PC-3 (cell line): Measurements from ENCODE around the gene SYNE1. TPM values are rescaled to one million over a fixed set of nuclear protein-coding genes. Genes with fewer than 3 reads are reported as not detected.
A peak's percentile ranks its signal among the peaks of the same experiment; 100 is the strongest.

Source experiments
- ATAC-seq: fragments of 200-7000 bp; cut with Tn5 transposase; 2 replicates; pipeline ENCODE4 v1.9.1; 2020; ENCODE audit warnings: mild to moderate bottlenecking, moderate library complexity
- BruUV-seq: library from RNA; stranded (reverse); fragments of 400-500 nt; replicated peaks from 2 replicates; lab custom pipeline; 2021; lab: Mats Ljungman, UMichigan
- CTCF ChIA-PET: fragments of 300-600 bp; sonication (Branson Sonifier 250); formaldehyde crosslinking; loops from one replicate; lab custom pipeline; 2022; ENCODE audit warnings: antibody characterized with exemption; lab: Charles Lee
- POLR2A ChIA-PET: fragments of 300-600 bp; sonication (Branson Sonifier 250); formaldehyde crosslinking; loops from one replicate; lab custom pipeline; 2022; ENCODE audit warnings: antibody characterized with exemption; ENCODE audit not compliant: unreplicated experiment; lab: Charles Lee
- DNase-seq: peaks from one replicate; pipeline ENCODE4 v3.0.0-alpha.2; 2015
- H2AFZ ChIP-seq: fragments of 300-600 bp; sonication (generic); 2 replicates; pipeline ENCODE4 v1.6.0; 2016; ENCODE audit warnings: antibody characterized with exemption, low read length
- H3F3A ChIP-seq: fragments of 300-600 bp; sonication (generic); one replicate; pipeline ENCODE4 v1.6.0; 2017; ENCODE audit warnings: antibody characterized with exemption, low read length, control low read depth, mild to moderate bottlenecking; ENCODE audit not compliant: unreplicated experiment
- H3K27ac ChIP-seq: fragments of 300-600 bp; sonication (generic); 2 replicates; pipeline ENCODE4 v1.5.1; 2016; ENCODE audit warnings: mild to moderate bottlenecking, low read length
- H3K27me3 ChIP-seq: fragments of 300-600 bp; sonication (generic); 2 replicates; pipeline ENCODE4 v1.6.1; 2016; ENCODE audit warnings: low read length, mixed read lengths
- H3K36me3 ChIP-seq: fragments of 300-600 bp; sonication (generic); 2 replicates; pipeline ENCODE4 v1.6.1; 2016; ENCODE audit warnings: low read depth, mixed run types, low read length, mixed read lengths
- H3K4me1 ChIP-seq: fragments of 300-600 bp; sonication (generic); 2 replicates; pipeline ENCODE4 v1.5.1; 2016; ENCODE audit warnings: low read length; ENCODE audit not compliant: insufficient read depth
- H3K4me2 ChIP-seq: fragments of 300-600 bp; sonication (generic); 2 replicates; pipeline ENCODE4 v1.6.0; 2016; ENCODE audit warnings: low read length
- H3K4me3 ChIP-seq: fragments of 300-600 bp; sonication (generic); 2 replicates; pipeline ENCODE4 v1.5.1; 2016; ENCODE audit warnings: mild to moderate bottlenecking, low read length, mixed read lengths
- H3K79me2 ChIP-seq: fragments of 300-600 bp; sonication (generic); 2 replicates; pipeline ENCODE4 v1.6.1; 2017; ENCODE audit warnings: low read length, mixed read lengths
- H3K9ac ChIP-seq: fragments of 300-600 bp; sonication (generic); 2 replicates; pipeline ENCODE4 v1.6.0; 2016; ENCODE audit warnings: mild to moderate bottlenecking, low read length
- H3K9me2 ChIP-seq: fragments of 300-600 bp; sonication (generic); replicated peaks from 2 replicates; pipeline ENCODE4 v1.6.1; 2016; ENCODE audit warnings: mixed run types, low read length, mixed read lengths
- H3K9me3 ChIP-seq: fragments of 300-600 bp; sonication (generic); 2 replicates; pipeline ENCODE4 v1.6.1; 2016; ENCODE audit warnings: low read length, mixed read lengths
- H4K20me1 ChIP-seq: fragments of 300-600 bp; sonication (generic); 2 replicates; pipeline ENCODE4 v1.6.1; 2016; ENCODE audit warnings: low read length, mixed read lengths
- CTCF ChIP-seq: fragments of 300-600 bp; sonication (generic); conservative IDR thresholded peaks from 2 replicates; pipeline ENCODE4 v1.5.1; 2017; ENCODE audit warnings: antibody characterized with exemption, low read depth, mild to moderate bottlenecking, low read length
- EZH2 ChIP-seq: fragments of 300-600 bp; sonication (generic); IDR thresholded peaks from one replicate; pipeline ENCODE4 v1.6.1; 2017; ENCODE audit warnings: antibody characterized with exemption, mild to moderate bottlenecking, low read length; ENCODE audit not compliant: unreplicated experiment
- EZH2phosphoT487 ChIP-seq: fragments of 300-600 bp; sonication (generic); IDR thresholded peaks from 2 replicates; pipeline ENCODE4 v1.6.1; 2018; ENCODE audit warnings: mild to moderate bottlenecking, antibody characterized with exemption, low read length, borderline replicate concordance
- intact Hi-C: fragments of 100-400 bp; cut with micrococcal nuclease; formaldehyde crosslinking; loops from 2 replicates; pipeline ENCODE4 v1.9.0; 2023
- total RNA-seq: library from RNA; depleted of rRNA; stranded (reverse); fragments of >200 nt; gene quantifications from 2 replicates; pipeline ENCODE4 v1.2.3, GENCODE V29; 2014

The SYNE1 gene
- total RNA-seq, 1 experiment from 2014 or later: 16.7 TPM

GRCh38 chr6:152135755-152136448 is 501.3 kb downstream of the SYNE1 start:
- no peaks in the 10 kb centered on the region for H3K9me2 ChIP-seq
- H3K4me1 ChIP-seq: peaks cover 14% of the 10 kb centered on the region
- ATAC-seq: peak; percentile 80
- H2AFZ ChIP-seq: peak overlapping the region; percentile 69
- H3K4me2 ChIP-seq: peak overlapping the region; percentile 68
- no peaks in the 10 kb centered on the region for H3K27me3 ChIP-seq
- ChIA-PET POLR2A (no interaction called here), CTCF (no interaction called here)
- DNase-seq: peak; percentile 71
- peak overlapping the region; percentile 26; the same call in 1 of the 2 replicates for H3K9ac ChIP-seq
- no peaks in the 10 kb centered on the region for H3K36me3 ChIP-seq
- no peaks in the 10 kb centered on the region for H3F3A ChIP-seq
- intact Hi-C loops: loop anchor here (2.0 kb wide), 2 partner anchors 73 to 139 kb away; no protein-coding TSS in a partner anchor
- TF ChIP-seq EZH2 (no peak), CTCF (no peak), EZH2phosphoT487 (no peak)
- H3K79me2 ChIP-seq: no peaks in the 10 kb centered on the region
- H4K20me1 ChIP-seq: no peaks in the 10 kb centered on the region
- peak overlapping the region; percentile 86 for H3K27ac ChIP-seq
- H3K4me3 ChIP-seq: peak overlapping the region; percentile 18; the same call in 1 of the 2 replicates
- H3K9me3 ChIP-seq: no peaks in the 10 kb centered on the region
- BruUV-seq: no TSS peak

- Histone ChIP-seq H3K4me3 (no peak overlapping the region), H3K4me1 (peaks cover 15% of the 10 kb centered on the region), H3K9ac (no peak overlapping the region), H3F3A (no peaks in the 10 kb centered on the region), H3K9me3 (no peaks in the 10 kb centered on the region), H3K79me2 (no peaks in the 10 kb centered on the region), H3K36me3 (no peaks in the 10 kb centered on the region), H3K4me2 (peak overlapping the region; percentile 39), H3K27me3 (no peaks in the 10 kb centered on the region), H3K27ac (no peak overlapping the region), H4K20me1 (no peaks in the 10 kb centered on the region), H2AFZ (no peak overlapping the region), H3K9me2 (no peaks in the 10 kb centered on the region)
- DNase-seq (peak; percentile 26), ATAC-seq (peak; percentile 67)
- BruUV-seq: no TSS peak
- no peak for TF ChIP-seq CTCF
- no peak for TF ChIP-seq EZH2
- TF ChIP-seq EZH2phosphoT487: no peak
- intact Hi-C loops: no loop called here
- POLR2A ChIA-PET: no interaction called here
- CTCF ChIA-PET: no interaction called here
Observed at GRCh38 chr6:152130441-152130840, 506.7 kb downstream of the SYNE1 start.

- Histone ChIP-seq H3K4me2 (peak overlapping the region; percentile 39; the same call in 1 of the 2 replicates), H3K79me2 (no peaks in the 10 kb centered on the region), H3F3A (no peaks in the 10 kb centered on the region), H3K9me3 (no peaks in the 10 kb centered on the region), H3K4me1 (peaks cover 13% of the 10 kb centered on the region), H3K9me2 (no peaks in the 10 kb centered on the region), H3K4me3 (no peak overlapping the region), H3K27ac (no peak overlapping the region), H2AFZ (no peak overlapping the region), H3K9ac (no peak overlapping the region), H3K36me3 (no peaks in the 10 kb centered on the region), H4K20me1 (no peaks in the 10 kb centered on the region), H3K27me3 (no peaks in the 10 kb centered on the region)
- intact Hi-C loops: no loop called here
- TF ChIP-seq EZH2: no peak
- TF ChIP-seq EZH2phosphoT487: no peak
- TF ChIP-seq CTCF: no peak
- POLR2A ChIA-PET: no interaction called here
- no TSS peak for BruUV-seq
- no peak for DNase-seq
- CTCF ChIA-PET: no interaction called here
- ATAC-seq: no peak
Observed at GRCh38 chr6:152129691-152130151, 507.4 kb downstream of the SYNE1 start.
